Epithelial cell of prostate (primary cell): Measurements from ENCODE around the gene C17orf107.
"Not testable (repeated sequence)": the region's sequence is repeated elsewhere in the genome, so short reads cannot be mapped to it uniquely, and the experiment has no call there.

Experiments
- DNase-seq: peaks from one replicate; pipeline ENCODE4 v3.0.0-alpha.2; 2011; ENCODE audit warnings: low read depth, low spot score
- H3K27ac ChIP-seq: fragments of 450-650 bp; 2 replicates; pipeline ENCODE4 v1.5.1; 2017; ENCODE audit warnings: mild to moderate bottlenecking

C17orf107 gene

DNA sequence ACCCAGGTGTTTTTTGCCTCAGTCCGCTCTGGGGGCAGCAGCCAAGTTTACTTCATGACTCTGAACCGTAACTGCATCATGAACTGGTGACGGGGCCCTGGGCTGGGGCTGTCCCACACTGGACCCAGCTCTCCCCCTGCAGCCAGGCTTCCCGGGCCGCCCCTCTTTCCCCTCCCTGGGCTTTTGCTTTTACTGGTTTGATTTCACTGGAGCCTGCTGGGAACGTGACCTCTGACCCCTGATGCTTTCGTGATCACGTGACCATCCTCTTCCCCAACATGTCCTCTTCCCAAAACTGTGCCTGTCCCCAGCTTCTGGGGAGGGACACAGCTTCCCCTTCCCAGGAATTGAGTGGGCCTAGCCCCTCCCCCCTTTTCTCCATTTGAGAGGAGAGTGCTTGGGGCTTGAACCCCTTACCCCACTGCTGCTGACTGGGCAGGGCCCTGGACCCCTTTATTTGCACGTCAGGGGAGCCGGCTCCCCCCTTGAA is 2.1 kb upstream of the C17orf107 start:
- no peak overlapping the region for H3K27ac ChIP-seq
- DNase-seq: no peak

DNA sequence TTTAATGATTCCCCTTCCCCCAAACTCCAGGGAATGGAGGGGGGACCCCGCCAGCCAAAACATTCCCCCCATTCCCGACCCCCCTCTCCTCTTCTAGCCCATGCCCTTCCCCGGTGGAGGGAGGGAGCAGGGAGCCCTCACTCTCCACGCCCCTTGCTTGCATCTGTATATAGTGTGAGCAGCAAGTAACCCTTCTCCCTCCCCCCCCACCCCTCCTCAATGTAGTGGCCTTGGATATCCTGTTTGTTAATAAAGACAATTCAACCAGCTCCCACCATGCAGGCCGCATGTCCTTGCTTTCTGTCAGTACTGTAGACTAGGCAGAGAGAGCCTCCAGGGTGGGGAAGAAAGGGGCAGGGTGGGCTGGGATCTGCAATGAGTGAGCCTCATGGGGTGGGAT is 1.6 kb upstream of the C17orf107 start:
- DNase-seq: no peak
- H3K27ac ChIP-seq: no peak overlapping the region

DNA sequence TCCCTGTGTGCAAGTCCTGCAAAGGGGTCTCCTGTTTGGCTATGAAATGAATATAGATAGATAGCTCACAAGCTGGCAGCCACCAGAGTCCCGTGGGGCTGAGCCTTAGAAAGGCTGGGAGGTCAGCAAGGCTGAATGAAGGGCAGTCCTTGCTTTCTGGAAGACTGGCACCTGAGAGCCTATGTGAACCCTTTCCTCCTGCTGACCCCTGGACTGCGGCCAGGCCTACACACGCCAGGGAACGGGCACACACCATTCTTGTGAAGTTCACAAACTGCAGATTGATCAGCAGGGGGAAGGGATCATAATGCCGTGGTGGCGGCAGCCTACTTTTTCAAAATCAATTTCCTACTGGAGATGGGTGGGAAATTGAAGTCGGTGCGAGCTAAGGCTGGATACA is 985 bp upstream of the C17orf107 start:
- DNase-seq: no peak
- H3K27ac ChIP-seq: no peak overlapping the region

DNA sequence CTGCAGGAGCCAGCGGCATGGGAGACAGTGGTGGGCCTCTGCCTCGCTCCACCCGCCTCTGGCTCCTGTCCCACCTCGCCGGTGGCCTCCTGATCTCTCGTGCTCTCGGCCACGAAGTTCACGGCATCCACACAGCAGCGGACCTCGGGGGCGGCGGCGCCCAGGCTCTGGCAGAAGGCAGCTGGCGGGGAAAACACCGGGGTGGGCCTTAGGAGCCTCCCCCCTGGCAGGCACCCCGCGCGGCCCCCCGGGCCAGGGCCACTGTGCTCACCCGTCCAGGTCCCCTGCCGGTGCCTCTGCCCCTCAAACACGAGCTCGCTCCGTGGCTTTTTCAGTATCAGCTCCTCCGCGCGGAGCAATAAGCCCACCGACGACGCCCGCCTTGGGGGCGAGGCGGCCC is 409 bp upstream of the C17orf107 start:
- DNase-seq: no peak
- H3K27ac ChIP-seq: no peak overlapping the region

DNA sequence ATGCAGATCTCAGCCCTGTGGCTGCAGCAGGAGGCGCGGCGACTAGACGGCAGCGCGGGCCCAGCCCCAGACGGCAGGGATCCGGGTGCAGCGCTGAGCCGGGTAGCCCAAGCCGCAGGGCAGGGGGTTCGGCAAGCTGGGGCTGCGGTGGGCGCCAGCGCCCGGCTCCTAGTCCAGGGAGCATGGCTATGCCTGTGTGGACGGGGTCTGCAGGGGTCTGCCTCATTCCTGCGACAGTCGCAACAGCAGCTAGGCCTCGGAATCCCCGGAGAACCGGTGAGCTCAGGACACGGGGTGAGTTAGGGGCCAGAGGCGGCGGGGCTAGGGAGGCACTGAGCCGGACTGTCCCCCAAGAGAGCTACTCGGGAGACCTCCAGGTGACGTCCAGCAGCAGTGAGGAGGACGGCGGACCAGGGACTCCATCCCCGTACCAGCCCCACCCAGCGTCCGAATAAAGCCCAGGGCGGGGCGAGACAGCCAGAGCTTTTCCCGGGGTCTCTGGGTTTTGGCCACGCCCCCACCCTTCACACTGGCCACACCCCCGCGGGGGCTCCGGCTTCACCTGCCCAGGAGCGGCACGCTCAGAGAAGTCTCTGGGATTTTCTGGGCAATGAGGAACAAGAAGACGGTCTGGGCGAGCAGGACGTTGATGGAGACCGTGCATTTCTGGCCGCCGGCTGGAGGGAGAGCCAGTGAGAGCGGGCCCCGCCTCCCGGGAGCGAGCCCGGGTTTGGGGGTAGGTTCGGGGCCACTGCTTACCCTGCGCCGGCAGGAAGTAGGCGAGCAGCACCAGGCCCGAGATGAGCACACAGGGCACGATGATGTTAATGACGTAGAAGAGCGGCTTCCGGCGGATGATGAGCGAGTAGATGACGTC is 1.1 kb downstream of the C17orf107 start:
- no peak overlapping the region for H3K27ac ChIP-seq
- DNase-seq: no peak

DNA sequence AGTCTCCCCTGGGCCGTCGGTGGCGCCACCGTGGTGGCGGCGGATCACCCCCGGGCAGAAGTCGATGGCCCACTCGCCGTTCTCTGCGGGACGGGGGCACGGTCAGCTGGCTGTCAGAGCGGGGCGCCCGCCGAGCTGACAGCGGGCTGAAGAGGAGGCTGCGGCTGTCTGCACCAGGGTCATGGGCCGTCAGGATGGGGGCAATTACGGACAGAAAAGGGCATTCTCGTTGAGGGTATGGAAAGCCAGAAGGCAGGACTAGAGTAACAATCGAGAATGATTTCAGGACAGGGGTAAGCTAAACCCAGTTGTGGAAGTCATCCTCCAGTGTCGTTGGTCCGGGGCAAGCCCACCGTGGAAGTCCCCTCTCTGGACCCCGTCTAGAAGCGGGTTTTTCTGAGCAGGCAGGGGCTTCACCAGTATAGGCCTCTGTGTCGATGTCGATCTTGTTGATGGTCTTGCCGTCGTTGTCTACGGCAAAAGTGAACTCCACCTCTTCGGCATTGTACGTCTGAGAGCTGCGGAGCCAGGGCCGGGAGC is 1.8 kb downstream of the C17orf107 start:
- DNase-seq: no peak
- no peak overlapping the region for H3K27ac ChIP-seq

DNA sequence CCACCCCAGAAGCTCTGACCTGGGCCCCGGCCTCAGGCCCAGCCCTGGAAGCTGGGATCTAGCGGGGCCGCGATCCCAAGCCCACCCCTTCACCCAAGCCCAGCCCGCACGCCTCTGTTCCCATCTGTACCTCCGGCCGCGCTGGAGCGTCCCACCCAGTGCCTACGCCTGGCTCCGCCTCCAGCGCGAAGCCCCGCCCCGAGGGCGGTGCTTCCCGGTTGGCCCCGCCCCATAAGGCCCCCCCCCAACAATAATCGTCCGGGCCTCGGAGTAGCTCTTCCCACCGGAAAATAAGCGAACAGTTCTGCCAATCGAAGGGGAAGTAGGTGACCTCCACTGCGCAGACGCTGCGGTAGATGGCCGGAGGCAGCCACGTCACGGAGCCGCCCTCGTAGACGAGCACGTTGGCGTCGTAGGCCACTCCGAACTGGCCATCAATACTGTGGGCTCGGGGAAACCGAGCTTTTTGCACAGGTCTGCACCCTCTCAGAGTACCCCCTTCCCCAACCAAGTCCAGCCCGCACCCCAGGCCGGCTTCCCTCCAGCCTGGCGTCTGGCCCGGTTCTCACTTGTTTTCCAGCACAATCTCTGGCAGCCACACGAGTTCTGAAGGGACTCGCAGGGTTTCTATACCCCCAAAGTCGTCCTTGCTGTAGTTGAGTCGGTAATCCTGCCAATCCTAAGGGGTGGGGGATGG is 2.5 kb downstream of the C17orf107 start:
- no peak for DNase-seq
- no peak overlapping the region for H3K27ac ChIP-seq

DNA sequence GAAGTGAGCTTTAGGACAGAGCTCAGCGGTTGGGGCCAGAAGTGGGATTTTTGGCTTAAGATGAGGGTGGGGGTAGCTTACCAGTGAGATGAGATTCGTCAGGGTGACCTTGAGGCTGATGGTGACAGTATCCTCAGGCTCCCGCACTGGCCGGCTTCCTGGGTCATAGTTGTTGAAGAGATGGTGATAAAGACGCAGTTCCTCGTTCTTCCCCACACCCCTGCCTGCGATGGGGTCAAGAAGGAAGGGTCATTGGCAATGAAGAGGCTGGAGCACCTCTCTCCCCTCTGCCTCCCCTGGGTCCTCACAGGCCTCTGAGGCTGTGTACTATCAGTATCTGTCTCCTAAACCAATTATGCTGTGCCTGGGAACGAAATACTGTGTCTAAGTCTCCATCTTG is 3.2 kb downstream of the C17orf107 start:
- no peak for DNase-seq
- peak overlapping the region; percentile 35 for H3K27ac ChIP-seq

DNA sequence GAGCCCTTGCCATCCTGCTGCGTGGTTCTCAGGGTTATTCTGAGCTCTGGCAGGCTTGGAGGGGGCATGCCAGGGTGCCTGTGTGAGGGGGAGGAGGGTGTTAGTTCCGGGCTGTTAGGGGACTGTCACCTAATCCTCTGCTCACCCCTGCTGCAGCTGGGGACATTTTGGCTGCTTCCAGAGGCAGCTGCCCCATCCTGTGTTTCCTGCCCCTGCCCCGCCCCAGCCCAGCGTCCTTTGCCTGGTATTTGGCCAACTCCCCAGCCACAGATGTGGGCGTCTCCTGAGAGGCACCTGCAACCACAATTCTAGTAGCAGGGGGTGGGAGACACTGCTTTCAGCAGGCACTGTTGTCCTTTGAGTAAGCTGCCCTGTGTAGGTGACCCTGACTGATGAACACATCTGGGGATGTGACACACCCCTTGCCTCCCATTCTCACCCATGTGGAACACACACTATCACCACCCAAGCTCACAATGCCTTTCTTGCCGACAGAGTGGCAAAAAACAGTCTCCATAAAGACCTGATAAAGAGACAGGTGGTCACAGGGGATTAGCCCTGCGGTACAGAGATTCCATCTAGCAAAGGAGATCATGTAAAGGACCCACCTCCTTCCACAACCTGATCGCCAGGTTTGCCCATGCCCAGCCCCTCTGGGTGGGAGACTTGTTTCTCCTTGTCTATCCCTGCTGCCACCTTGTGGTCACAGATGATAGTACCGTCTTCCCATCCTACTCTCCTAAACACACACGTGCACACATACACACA is 3.9 kb downstream of the C17orf107 start, which contains the start of gene CHRNE:
TSS of gene CHRNE (minus strand) at position 48 of the 768 bp plus-strand sequence. CDS start at position 13, 35 bp downstream.
- peak; percentile 60 for DNase-seq
- H3K27ac ChIP-seq: peak within 1 kb of the TSS; percentile 35

DNA sequence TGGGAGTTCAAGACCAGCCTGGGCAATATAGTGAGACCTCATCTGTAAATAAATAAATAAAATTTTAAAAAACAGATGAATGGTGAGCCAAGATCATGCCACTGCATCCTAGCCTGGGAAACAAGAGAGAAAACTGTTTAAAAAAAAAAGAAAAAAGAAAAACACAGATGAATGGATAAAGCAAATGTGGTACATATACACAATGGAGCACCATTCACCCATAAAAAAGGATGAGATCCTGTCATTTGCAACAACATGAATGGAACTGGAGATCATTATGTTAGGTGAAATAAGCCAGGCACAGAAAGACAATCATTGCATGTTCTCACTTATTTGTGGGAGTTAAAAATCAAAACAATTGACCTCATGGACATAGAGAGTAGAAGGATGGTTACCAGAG is 7.3 kb downstream of the C17orf107 start:
- DNase-seq, H3K27ac ChIP-seq: not testable (repeated sequence)

DNA sequence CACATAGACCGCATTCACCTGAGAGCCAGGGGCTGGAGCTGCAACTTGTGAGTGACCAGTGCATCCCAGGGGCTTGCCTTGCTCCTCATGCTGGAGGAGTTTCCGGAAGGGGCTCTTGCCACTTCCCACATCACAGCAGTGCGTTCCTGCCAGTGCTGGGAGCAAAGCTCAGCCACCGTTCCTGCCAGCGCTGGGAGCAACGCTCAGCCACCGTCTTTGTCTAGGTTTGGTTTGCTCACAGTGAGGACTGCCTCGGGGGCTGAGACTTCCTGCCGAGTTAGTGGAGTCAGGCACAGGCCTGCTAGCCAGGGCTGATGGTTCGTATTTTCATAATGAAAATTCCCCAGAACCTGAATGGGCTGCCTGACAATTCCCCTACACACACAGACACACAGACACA is 9.0 kb downstream of the C17orf107 start:
- H3K27ac ChIP-seq: peak overlapping the region; percentile 99
- peak; percentile 51 for DNase-seq

DNA sequence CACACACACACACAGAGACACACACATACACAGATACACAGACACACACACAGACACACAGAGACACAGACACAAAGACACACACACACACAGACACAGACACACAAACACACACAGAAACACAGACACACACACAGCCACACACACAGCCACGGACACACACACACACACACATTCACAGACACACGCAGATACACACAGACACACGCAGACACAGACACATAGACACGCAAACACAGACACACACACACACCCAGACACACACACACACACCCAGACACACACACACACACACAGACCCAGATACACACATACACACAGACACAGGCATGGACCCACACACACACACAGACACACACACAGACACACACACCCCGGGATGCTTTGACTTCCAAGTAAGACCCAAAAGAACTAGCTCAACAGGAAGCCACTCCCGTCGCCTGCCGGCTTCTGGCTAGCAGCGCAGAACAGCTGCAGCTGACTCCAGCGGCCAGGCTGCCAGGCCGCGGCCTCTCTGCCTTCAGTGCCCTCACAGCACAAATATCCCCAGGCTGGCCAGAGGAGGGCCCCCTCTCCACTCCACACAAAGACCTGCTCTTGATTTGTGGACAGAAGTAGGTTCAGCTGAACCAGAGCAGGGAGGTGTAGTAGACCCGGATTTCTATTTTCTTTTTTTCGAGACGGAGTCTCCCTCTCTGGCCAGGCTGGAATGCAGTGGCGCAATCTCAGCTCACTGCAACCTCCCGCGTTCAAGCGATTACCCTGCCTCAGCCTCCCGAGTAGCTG is 9.6 kb downstream of the C17orf107 start:
- H3K27ac ChIP-seq: peak overlapping the region; percentile 99

DNA sequence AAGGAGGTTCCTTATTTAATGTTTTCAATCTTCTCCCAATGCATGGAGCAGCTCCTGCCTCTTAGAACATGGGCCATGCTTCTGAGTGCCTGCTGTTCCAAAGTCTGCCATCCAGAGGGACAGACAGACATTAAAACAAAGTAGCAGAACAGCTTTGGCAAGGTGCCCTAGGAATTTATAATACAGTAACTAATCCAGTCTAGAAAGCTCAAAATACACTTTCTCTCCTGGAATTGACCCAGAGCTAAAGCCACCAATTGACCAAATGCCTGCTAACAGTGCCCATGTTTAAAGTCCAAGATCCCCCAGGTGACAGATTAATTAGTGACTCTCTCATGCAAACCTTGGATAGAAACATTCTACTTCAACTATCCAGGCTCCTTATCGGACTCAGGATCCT is 14.7 kb downstream of the C17orf107 start:
- no peak overlapping the region for H3K27ac ChIP-seq
- no peak for DNase-seq

More for the DNA sequence above, 9.6 kb downstream of the C17orf107 start:
- DNase-seq: peak; percentile 84

DNA sequence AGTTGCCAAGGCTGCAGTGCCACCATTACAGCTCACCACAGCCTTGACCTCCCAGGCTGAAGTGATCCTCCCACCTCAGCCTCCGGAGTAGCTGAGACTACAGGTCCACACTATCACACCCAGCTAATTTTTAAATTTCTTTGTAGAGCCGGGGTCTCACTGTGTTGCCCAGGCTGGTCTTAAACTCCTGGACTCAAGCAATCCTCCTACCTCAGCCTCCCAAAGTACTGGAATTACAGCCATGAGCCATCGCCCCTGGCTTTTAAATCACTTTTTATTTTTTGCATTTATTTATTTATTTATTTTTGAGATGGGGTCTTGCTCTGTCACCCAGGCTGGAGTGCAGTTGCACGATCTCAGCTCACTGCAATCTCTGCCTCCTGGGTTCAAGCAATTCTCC is 15.2 kb downstream of the C17orf107 start:
- DNase-seq, H3K27ac ChIP-seq: not testable (repeated sequence)

DNA sequence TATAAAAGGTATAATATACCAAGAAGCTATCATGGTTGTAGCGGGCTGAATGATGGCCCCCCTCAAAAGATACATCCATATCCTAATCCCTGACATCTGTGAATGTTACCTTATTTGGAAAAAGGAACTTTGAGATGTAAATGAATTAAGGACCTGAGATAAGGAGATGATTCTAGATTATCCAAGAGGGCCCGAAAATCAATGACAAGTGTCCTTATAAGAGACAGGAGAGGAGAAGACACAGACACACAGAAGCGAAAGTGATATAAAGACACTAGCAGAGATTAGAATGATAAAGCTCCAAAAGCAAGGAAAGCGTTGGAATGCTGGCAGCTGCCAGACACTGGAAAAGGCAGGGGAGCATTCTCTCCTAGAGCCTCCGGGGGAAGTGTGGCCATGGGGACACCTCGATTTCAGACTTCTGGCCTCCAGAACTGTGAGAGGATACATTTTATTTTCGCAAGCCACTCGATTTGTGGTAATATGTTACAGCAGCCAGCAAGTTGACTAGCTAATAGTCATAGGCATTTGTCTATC is 20.2 kb downstream of the C17orf107 start:
- DNase-seq: no peak
- H3K27ac ChIP-seq: no peak overlapping the region

DNA sequence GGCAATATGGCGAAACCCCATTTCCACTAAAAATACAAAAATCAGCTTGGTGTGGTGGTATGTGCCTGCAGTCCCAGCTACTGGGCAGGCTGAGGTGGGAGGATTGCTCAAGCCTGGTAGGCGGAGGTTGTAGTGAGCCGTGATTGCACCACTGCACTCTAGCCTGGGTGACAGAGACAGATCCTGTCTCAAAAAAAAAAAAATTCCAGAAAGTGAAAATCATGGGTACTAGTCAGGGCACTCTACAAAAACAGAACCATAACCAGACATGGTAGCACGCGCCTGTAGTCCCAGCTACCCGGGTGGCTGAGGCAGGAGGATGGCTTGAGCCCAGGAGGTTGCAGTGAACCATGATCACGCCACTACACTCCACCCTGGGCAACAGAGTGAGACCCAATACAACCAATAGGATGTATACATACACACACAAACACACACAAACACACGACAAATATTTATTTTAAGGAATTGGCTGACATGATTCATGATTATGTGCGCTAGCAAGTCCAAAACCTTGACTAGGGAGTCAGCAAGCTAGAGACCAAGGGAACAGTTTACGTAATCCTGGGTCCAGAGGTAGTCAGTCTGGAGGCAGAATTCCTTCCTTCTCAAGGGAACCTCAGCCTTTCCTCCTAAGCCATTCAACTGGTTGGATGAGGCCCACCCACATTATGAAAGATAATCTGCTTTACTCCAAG is 21.2 kb downstream of the C17orf107 start:
- no peak for DNase-seq
- peak overlapping the region; percentile 22 for H3K27ac ChIP-seq

DNA sequence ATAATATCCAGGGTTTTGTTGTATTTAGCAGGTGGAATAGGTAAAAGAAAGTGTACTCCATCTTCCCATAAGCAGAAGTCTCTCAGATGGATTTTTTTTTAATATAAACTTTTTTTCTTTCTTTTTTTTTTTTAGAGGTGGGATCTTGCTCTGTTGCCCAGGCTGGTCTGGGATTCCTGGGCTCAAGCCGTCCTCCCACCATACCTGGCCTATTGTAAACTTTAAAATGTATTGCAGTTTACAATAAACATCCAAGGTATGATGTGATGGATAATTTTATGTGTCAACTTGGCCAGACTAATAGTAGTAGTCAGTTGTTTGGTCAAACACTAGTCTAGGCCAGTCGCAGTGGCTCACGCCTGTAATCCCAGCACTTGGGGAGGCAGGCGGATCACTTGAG is 22.0 kb downstream of the C17orf107 start:
- no peak for DNase-seq
- no peak overlapping the region for H3K27ac ChIP-seq

DNA sequence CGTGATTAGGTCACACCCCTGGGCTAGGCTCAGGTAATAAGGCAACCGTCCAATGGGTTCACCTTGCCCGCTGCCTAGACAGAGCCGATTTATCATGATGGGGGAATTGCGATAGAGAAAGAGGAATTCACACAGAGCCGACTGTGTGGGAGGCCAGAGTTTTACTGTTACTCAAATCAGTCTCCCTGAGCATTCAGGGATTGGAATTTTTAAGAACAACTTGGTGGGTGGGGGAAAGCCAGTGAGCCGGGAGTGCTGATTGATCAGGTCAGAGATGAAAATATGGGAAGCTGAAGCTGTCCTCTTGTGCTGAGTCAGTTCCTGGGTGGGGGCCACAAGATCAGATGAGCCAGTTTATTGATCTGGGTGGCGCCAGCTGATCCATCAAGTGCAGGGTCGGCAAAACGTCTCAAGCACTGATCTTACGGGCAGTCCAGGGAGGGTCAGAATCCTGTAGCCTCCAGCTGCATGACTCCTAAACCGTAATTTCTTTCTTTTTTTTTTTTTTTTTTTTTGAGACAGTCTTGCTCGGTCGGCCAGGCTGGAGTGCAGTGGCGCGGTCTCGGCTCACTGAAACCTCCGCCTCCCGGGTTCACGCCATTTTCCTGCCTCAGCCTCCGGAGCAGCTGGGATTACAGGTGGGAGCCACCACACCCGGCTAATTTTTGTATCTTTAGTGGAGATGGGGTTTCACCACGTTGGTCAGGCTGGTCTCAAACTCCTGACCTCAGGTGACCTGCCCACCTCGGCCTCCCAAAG is 27.4 kb downstream of the C17orf107 start:
- not testable (repeated sequence) for DNase-seq, H3K27ac ChIP-seq
